ENCODE measurements around the gene TSPY4.
"Not testable (repeated sequence)": the region's sequence is repeated elsewhere in the genome, so short reads cannot be mapped to it uniquely, and the experiment has no call there.

TSPY4 gene

GRCh38 chrY:9337164-9337563 is at the start of gene TSPY4:
Gene TSPY4, plus strand, starts transcription at chrY:9337464. Its CDS starts 46 bp downstream, at chrY:9337510.
- H3K9me3 ChIP-seq (ENCODE audit: control insufficient read depth in 1 of 2, low read length in 2 of 2); H3K27ac ChIP-seq (ENCODE audit: low read depth, low read length); H3K36me3 ChIP-seq (ENCODE audit: control insufficient read depth in 1 of 2, insufficient read depth in 2 of 2, low read length in 2 of 2); H3K27me3 ChIP-seq (ENCODE audit: control insufficient read depth in 1 of 2, insufficient read depth in 2 of 2, low read length in 2 of 2); H3K4me3 ChIP-seq (ENCODE audit: low read depth in 1 of 2, low read length in 2 of 2); H3K9ac ChIP-seq (ENCODE audit: low read depth in 1 of 2, low read length in 2 of 2); H3K4me1 ChIP-seq (ENCODE audit: control insufficient read depth in 1 of 2, insufficient read depth in 2 of 2, low read length in 2 of 2): not testable (repeated sequence)

GRCh38 chrY:9320996-9321395 is 16.3 kb upstream of the TSPY4 start:
- H3K4me1 ChIP-seq (ENCODE audit: control insufficient read depth in 1 of 2, insufficient read depth in 2 of 2, low read length in 2 of 2): no peaks in the 10 kb centered on the region
- no peak overlapping the region for H3K27ac ChIP-seq (ENCODE audit: low read depth, low read length)
- H3K36me3 ChIP-seq (ENCODE audit: control insufficient read depth in 1 of 2, insufficient read depth in 2 of 2, low read length in 2 of 2): no peaks in the 10 kb centered on the region
- no peak overlapping the region for H3K4me3 ChIP-seq (ENCODE audit: low read depth in 1 of 2, low read length in 2 of 2)
- H3K9ac ChIP-seq (ENCODE audit: low read depth in 1 of 2, low read length in 2 of 2): no peak overlapping the region
- no peaks in the 10 kb centered on the region for H3K27me3 ChIP-seq (ENCODE audit: control insufficient read depth in 1 of 2, insufficient read depth in 2 of 2, low read length in 2 of 2)
- H3K9me3 ChIP-seq (ENCODE audit: control insufficient read depth in 1 of 2, low read length in 2 of 2): no peaks in the 10 kb centered on the region

- not testable (repeated sequence) for H3K27ac ChIP-seq (ENCODE audit: low read depth, low read length); H3K36me3 ChIP-seq (ENCODE audit: control insufficient read depth in 1 of 2, insufficient read depth in 2 of 2, low read length in 2 of 2); H3K9ac ChIP-seq (ENCODE audit: low read depth in 1 of 2, low read length in 2 of 2); H3K9me3 ChIP-seq (ENCODE audit: control insufficient read depth in 1 of 2, low read length in 2 of 2); H3K4me1 ChIP-seq (ENCODE audit: control insufficient read depth in 1 of 2, insufficient read depth in 2 of 2, low read length in 2 of 2); H3K4me3 ChIP-seq (ENCODE audit: low read depth in 1 of 2, low read length in 2 of 2); H3K27me3 ChIP-seq (ENCODE audit: control insufficient read depth in 1 of 2, insufficient read depth in 2 of 2, low read length in 2 of 2)
Measured at GRCh38 chrY:9357497-9357896, 20.2 kb downstream of the TSPY4 start, which contains the start of gene TSPY8. Gene TSPY8, plus strand, starts transcription at chrY:9357797. Its CDS starts 46 bp downstream, at chrY:9357843.
